GM12878 (cell line): Measurements from ENCODE around the gene PCLO. TPM values are rescaled to one million over a fixed set of nuclear protein-coding genes. Genes with fewer than 3 reads are reported as not detected.

Experiments used
- ATAC-seq: fragments of 200-7000 bp; cut with Tn5 transposase; 3 replicates; pipeline ENCODE4 v1.9.1; 2020; ENCODE audit warnings: mild to moderate bottlenecking, moderate library complexity
- BruUV-seq: library from RNA; stranded (reverse); fragments of 400-500 nt; replicated peaks from 2 replicates; lab custom pipeline; 2021; lab: Mats Ljungman, UMichigan
- CTCF ChIA-PET: fragments of 300-600 bp; sonication (Branson Sonifier 250); formaldehyde crosslinking; extraction: SDS; loops from one replicate; lab custom pipeline; 2021; ENCODE audit warnings: inconsistent platforms; lab: Yijun Ruan, JAX
- POLR2A ChIA-PET: fragments of 350-600 bp; formaldehyde crosslinking; extraction: SDS; loops from one replicate; lab custom pipeline; 2021; ENCODE audit warnings: inconsistent platforms; lab: Charles Lee
- RAD21 ChIA-PET: fragments of 300-600 bp; sonication (Branson Sonifier 250); formaldehyde crosslinking; loops from one replicate; lab custom pipeline; 2023; ENCODE audit warnings: antibody characterized with exemption; ENCODE audit not compliant: unreplicated experiment; lab: Charles Lee
- SMC1A ChIA-PET: fragments of 300-600 bp; sonication (Branson Sonifier 250); formaldehyde crosslinking; loops from one replicate; lab custom pipeline; 2023; ENCODE audit not compliant: unreplicated experiment, uncharacterized antibody; lab: Charles Lee
- DNase-seq: peaks from one replicate; pipeline ENCODE4 v3.0.0-alpha.2; 2011; ENCODE audit warnings: low read depth, low spot score
- FAIRE-seq: peaks from 3 replicates; lab custom pipeline; 2011; peaks lifted over from hg19 to GRCh38; lab: Jason Lieb, UNC
- H2AFZ ChIP-seq: 2 replicates; pipeline ENCODE4 v1.6.0; 2011; ENCODE audit warnings: low read depth, low read length, control low read depth; ENCODE audit not compliant: control insufficient read depth
- H3K27ac ChIP-seq: 2 replicates; pipeline ENCODE4 v1.5.1; 2011; ENCODE audit warnings: control low read depth; ENCODE audit not compliant: control insufficient read depth, insufficient read depth
- H3K27me3 ChIP-seq, 2 experiments: replicated peaks in 1 of 2; 2 replicates each; pipeline versions ENCODE4 v1.6.0 to v1.6.1; 2011; ENCODE audit warnings: low read length in 1 of 2; ENCODE audit not compliant: control insufficient read depth in 2 of 2, insufficient read depth in 2 of 2
- H3K36me3 ChIP-seq, 2 experiments: 2 replicates each; pipeline ENCODE4 v1.5.1; 2011; ENCODE audit warnings: low read length in 1 of 2; ENCODE audit not compliant: control insufficient read depth in 2 of 2, insufficient read depth in 2 of 2
- H3K4me1 ChIP-seq: 2 replicates; pipeline ENCODE4 v1.6.1; 2011; ENCODE audit warnings: mild to moderate bottlenecking, low read length, moderate library complexity, mixed read lengths; ENCODE audit not compliant: control insufficient read depth, insufficient read depth
- H3K4me2 ChIP-seq: 2 replicates; pipeline ENCODE4 v1.6.0; 2011; ENCODE audit warnings: control low read depth; ENCODE audit not compliant: control insufficient read depth, insufficient read depth
- H3K4me3 ChIP-seq: fragments of 200-600 bp; sonication (generic); 2 replicates; pipeline ENCODE4 v1.5.1; 2016
- H3K79me2 ChIP-seq: 2 replicates; pipeline ENCODE4 v1.6.0; 2011; ENCODE audit warnings: low read length; ENCODE audit not compliant: control insufficient read depth, insufficient read depth
- H3K9ac ChIP-seq: 2 replicates; pipeline ENCODE4 v1.8.0; 2011; ENCODE audit warnings: low read length, control low read depth, mixed read lengths; ENCODE audit not compliant: control insufficient read depth, insufficient read depth
- H3K9me3 ChIP-seq: replicated peaks from 3 replicates; pipeline ENCODE4 v1.5.1; 2011; ENCODE audit warnings: mild to moderate bottlenecking, low read length; ENCODE audit not compliant: control insufficient read depth, insufficient read depth
- H4K20me1 ChIP-seq: 2 replicates; pipeline ENCODE4 v1.6.0; 2011; ENCODE audit not compliant: control insufficient read depth, insufficient read depth
- ASH2L ChIP-seq: fragments of 300-600, 200-600 bp; sonication (generic); IDR thresholded peaks from 2 replicates; pipeline ENCODE4 v1.6.1; 2017; ENCODE audit warnings: low read depth, mild to moderate bottlenecking, borderline replicate concordance
- CBX3 ChIP-seq: fragments of 200-600 bp; sonication (generic); IDR thresholded peaks from 2 replicates; pipeline ENCODE4 v1.6.1; 2016; ENCODE audit warnings: low read depth, borderline replicate concordance
- HDGF ChIP-seq: fragments of 450-650 bp; IDR thresholded peaks from 2 replicates; pipeline ENCODE4 v1.6.1; 2016; ENCODE audit warnings: antibody characterized with exemption
- KAT2A ChIP-seq: conservative IDR thresholded peaks from 2 replicates; pipeline ENCODE4 v1.6.1; 2011; ENCODE audit warnings: low read depth, low read length; ENCODE audit not compliant: control insufficient read depth
- KLF5 ChIP-seq: fragments of 450-650 bp; IDR thresholded peaks from 2 replicates; pipeline ENCODE4 v1.6.1; 2014; ENCODE audit warnings: mild to moderate bottlenecking; ENCODE audit not compliant: partially characterized antibody
- MTA3 ChIP-seq: IDR thresholded peaks from 2 replicates; pipeline ENCODE4 v1.6.1; 2012; ENCODE audit warnings: low read length, inconsistent platforms, borderline replicate concordance
- NFXL1 ChIP-seq: fragments of 450-650 bp; IDR thresholded peaks from 2 replicates; pipeline ENCODE4 v1.6.1; 2017; ENCODE audit warnings: antibody characterized with exemption, mild to moderate bottlenecking, borderline replicate concordance
- NFYA ChIP-seq: IDR thresholded peaks from 2 replicates; pipeline ENCODE4 v1.6.1; 2011; ENCODE audit warnings: low read depth, mild to moderate bottlenecking, low read length, improper control_type of control experiment, borderline replicate concordance
- POLR2A ChIP-seq: IDR thresholded peaks from 2 replicates; pipeline ENCODE4 v1.6.1; 2011; ENCODE audit warnings: low read depth, mild to moderate bottlenecking, low read length
- POLR2AphosphoS2 ChIP-seq: IDR thresholded peaks from 2 replicates; pipeline ENCODE4 v1.6.1; 2011; ENCODE audit warnings: low read depth, mild to moderate bottlenecking, low read length, improper control_type of control experiment, moderate library complexity
- RBBP5 ChIP-seq: fragments of 200-600 bp; sonication (generic); conservative IDR thresholded peaks from 2 replicates; pipeline ENCODE4 v1.6.1; 2016
- STAT3 ChIP-seq: IDR thresholded peaks from 2 replicates; pipeline ENCODE4 v1.6.1; 2011; ENCODE audit warnings: low read depth, low read length, improper control_type of control experiment
- YY1 ChIP-seq: IDR thresholded peaks from 2 replicates; pipeline ENCODE4 v1.6.1; 2011; ENCODE audit warnings: low read depth, mild to moderate bottlenecking, low read length
- ZNF217 ChIP-seq: fragments of 450-650 bp; IDR thresholded peaks from 2 replicates; pipeline ENCODE4 v1.6.1; 2017; ENCODE audit warnings: antibody characterized with exemption, mild to moderate bottlenecking
- ZNF274 ChIP-seq: IDR thresholded peaks from one replicate; pipeline ENCODE4 v1.8.0; 2011; ENCODE audit not compliant: insufficient read length, insufficient read depth
- ZNF622 ChIP-seq: fragments of 450-650 bp; IDR thresholded peaks from 2 replicates; pipeline ENCODE4 v1.6.1; 2017; ENCODE audit warnings: mild to moderate bottlenecking, inconsistent platforms
- ZSCAN29 ChIP-seq: fragments of 450-650 bp; IDR thresholded peaks from 2 replicates; pipeline ENCODE4 v1.6.1; 2017; ENCODE audit warnings: mild to moderate bottlenecking, moderate library complexity
- WGBS: methylation state at CpG from one replicate; pipeline ENCODE4 v1.1.6; 2016; ENCODE audit warnings: low lambda C conversion rate; ENCODE audit not compliant: insufficient replicate concordance, insufficient coverage; ENCODE audit errors: missing lambda C conversion rate; 5-methylcytosine and 5-hydroxymethylcytosine counted together
- in situ Hi-C: fragments of 300-500 bp; cut with MboI; formaldehyde crosslinking; loops from 9 replicates; pipeline ENCODE4 v1.14.3; 2018; ENCODE audit warnings: mixed read lengths
- intact Hi-C: fragments of 100-400 bp; cut with micrococcal nuclease; formaldehyde crosslinking; loops from one replicate; pipeline ENCODE4 v1.14.2; 2022; ENCODE audit not compliant: unreplicated experiment
- polyA plus RNA-seq, 11 experiments: library from polyadenylated mRNA; depleted of rRNA in 4 of 11; unstranded in 6 of 11; stranded (reverse) in 5 of 11; fragments of >200 nt; fragmentation: Nextera tagmentation in 4 of 11; fragmentation: Illumina TruSeq in 1 of 11; extraction: Ambion mirVana in 4 of 11; extraction: Trizol in 1 of 11; gene quantifications; 1 replicate in 1 of 11; 2 replicates in 10 of 11; pipeline versions ENCODE4 v1.2.1 to v1.2.3, GENCODE V29; 2011 to 2016; ENCODE audit warnings: inconsistent platforms in 2 of 11, missing spikeins in 2 of 11, low read depth in 1 of 11
- total RNA-seq, 4 experiments: library from RNA; depleted of rRNA in 3 of 4; stranded (reverse); fragments of >200 nt in 3 of 4; fragmentation: Illumina TruSeq in 1 of 4; extraction: Trizol in 1 of 4; gene quantifications; 2 replicates each; pipeline versions ENCODE4 v1.2.1 to v1.2.3, GENCODE V29; 2013 to 2021
- TF ChIP-seq, protein P1 (sequence below): IDR thresholded peaks from 2 replicates; pipeline ENCODE4 v1.6.1; 2011; ENCODE audit warnings: low read depth, mild to moderate bottlenecking, low read length, moderate library complexity, borderline replicate concordance; ENCODE audit errors: extremely low read depth

Gene PCLO
- total and polyA plus RNA-seq, 10 of the 15 experiments (the other 5 are each of a cell fraction or from before 2014, with no cell fraction given) = 0.01 to 0.08 (median 0.03) TPM; not detected in 6

- CTCF ChIA-PET = interaction anchor here (1.0 kb wide), 1 partner anchor 8 kb away, joined by 4 read pairs; no protein-coding TSS in a partner anchor
- Histone ChIP-seq H3K27ac (no peak overlapping the region), H4K20me1 (no peaks in the 10 kb centered on the region), H3K4me2 (no peak overlapping the region), H3K36me3 (no peaks in the 10 kb centered on the region), H2AFZ (no peak overlapping the region), H3K27me3 (peaks cover 0 to 7% of the 10 kb centered on the region in 2 experiments; a peak in 3 of 4 replicates), H3K79me2 (no peaks in the 10 kb centered on the region), H3K4me3 (no peak overlapping the region), H3K9me3 (no peaks in the 10 kb centered on the region), H3K4me1 (no peaks in the 10 kb centered on the region), H3K9ac (no peak overlapping the region)
- 40% methylated on average over 4 of the region's 4 CpGs for WGBS
- POLR2A ChIA-PET = no interaction called here
- RAD21 ChIA-PET = no interaction called here
- intact Hi-C loops (no loop called here), in situ Hi-C loops (no loop called here)
- ATAC-seq = no peak
- TF ChIP-seq CBX3 (no peak), HDGF (no peak), ZNF274 (no peak), POLR2A (no peak), MTA3 (no peak), YY1 (no peak), ZNF622 (no peak), STAT3 (no peak), ASH2L (no peak), NFYA (no peak), KAT2A (no peak), ZNF217 (no peak), KLF5 (no peak), RBBP5 (no peak), ZSCAN29 (no peak), POLR2AphosphoS2 (no peak), NFXL1 (no peak)
- TF ChIP-seq, protein P1, sequence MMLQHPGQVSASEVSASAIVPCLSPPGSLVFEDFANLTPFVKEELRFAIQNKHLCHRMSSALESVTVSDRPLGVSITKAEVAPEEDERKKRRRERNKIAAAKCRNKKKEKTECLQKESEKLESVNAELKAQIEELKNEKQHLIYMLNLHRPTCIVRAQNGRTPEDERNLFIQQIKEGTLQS = no peak
- FAIRE-seq = no peak
- BruUV-seq = no TSS peak
- SMC1A ChIA-PET = no interaction called here
- DNase-seq = no peak
Observed at GRCh38 chr7:83161186-83161585, 1.5 kb downstream of the PCLO start.
